Renal cortex interstitium (tissue), 11 donors: ENCODE results near the gene KIF2A. TPM values are rescaled to one million over a fixed set of nuclear protein-coding genes. Genes with fewer than 3 reads are reported as not detected.

Experiments
- DNase-seq, 11 donors: peaks; one replicate each; pipeline ENCODE4 v3.0.0-alpha.2; 2013; ENCODE audit warnings: low read depth in 9 of 11, low spot score in 4 of 11; ENCODE audit errors: extremely low read depth in 1 of 11
- polyA plus RNA-seq, 3 donors: library from polyadenylated mRNA; unstranded; fragments of 120-200 nt; gene quantifications; one replicate each; pipeline ENCODE4 v1.2.1, GENCODE V29; 2013; ENCODE audit not compliant: insufficient read length in 3 of 3

KIF2A gene
- polyA plus RNA-seq, 3 donors = 44.2 to 68.3 (median 58.2) TPM

- DNase-seq = no peak
These were observed 9.6 kb downstream of the KIF2A start for GRCh38 chr5:62315376-62316175.

GRCh38 chr5:62316176-62316502 is 10.1 kb downstream of the KIF2A start:
- no peak for DNase-seq

- DNase-seq = no peak
These were observed 11.8 kb downstream of the KIF2A start for GRCh38 chr5:62317810-62318209.

GRCh38 chr5:62322484-62322883 is 16.5 kb downstream of the KIF2A start:
- no peak for DNase-seq

GRCh38 chr5:62326302-62326701 is 20.3 kb downstream of the KIF2A start:
- no peak for DNase-seq

GRCh38 chr5:62326702-62327101 is 20.7 kb downstream of the KIF2A start:
- DNase-seq = no peak

GRCh38 chr5:62327138-62328053 is 21.4 kb downstream of the KIF2A start:
- DNase-seq = no peak

- DNase-seq = no peak
These were observed 22.9 kb downstream of the KIF2A start for GRCh38 chr5:62328772-62329491.

- DNase-seq = no peak
These were observed 24.3 kb downstream of the KIF2A start for GRCh38 chr5:62330302-62330701.

GRCh38 chr5:62331921-62332320 is 25.9 kb downstream of the KIF2A start:
- no peak for DNase-seq

GRCh38 chr5:62333250-62333794 is 27.3 kb downstream of the KIF2A start:
- no peak for DNase-seq

- no peak for DNase-seq
These were observed 28.1 kb downstream of the KIF2A start for GRCh38 chr5:62334082-62334481.

- no peak for DNase-seq
These were observed 34.4 kb downstream of the KIF2A start for GRCh38 chr5:62340392-62340791.

GRCh38 chr5:62340979-62341378 is 35.0 kb downstream of the KIF2A start:
- DNase-seq = no peak

- no peak for DNase-seq
These were observed 35.9 kb downstream of the KIF2A start for GRCh38 chr5:62341783-62342475.

GRCh38 chr5:62342476-62342837 is 36.5 kb downstream of the KIF2A start:
- DNase-seq = no peak

- no peak for DNase-seq
These were observed 37.4 kb downstream of the KIF2A start for GRCh38 chr5:62343428-62343827.

GRCh38 chr5:62346748-62347147 is 40.7 kb downstream of the KIF2A start:
- DNase-seq = no peak

- no peak for DNase-seq
These were observed 41.9 kb downstream of the KIF2A start for GRCh38 chr5:62347928-62348327.
